ENCODE data around the gene PNPO.
"Not testable (repeated sequence)": the region's sequence is repeated elsewhere in the genome, so short reads cannot be mapped to it uniquely, and the experiment has no call there.

PNPO gene

GRCh38 chr17:47918991-47919390 lies 22.4 kb upstream of the PNPO start:
- DNase-seq: no peak

- not testable (repeated sequence) for DNase-seq
Observed at GRCh38 chr17:47919889-47920288, 21.5 kb upstream of the PNPO start.

- no peak for DNase-seq
Observed at GRCh38 chr17:47924785-47925677, 16.3 kb upstream of the PNPO start.

GRCh38 chr17:47925678-47925988 lies 15.7 kb upstream of the PNPO start:
- no peak for DNase-seq

- DNase-seq: no peak
Observed at GRCh38 chr17:47927821-47928400, 13.5 kb upstream of the PNPO start.

GRCh38 chr17:47928415-47928814 lies 13.0 kb upstream of the PNPO start:
- DNase-seq: no peak

- DNase-seq: no peak
Observed at GRCh38 chr17:47929218-47930000, 12.0 kb upstream of the PNPO start.

- no peak for DNase-seq
Observed at GRCh38 chr17:47931848-47932247, 9.5 kb upstream of the PNPO start.

GRCh38 chr17:47934856-47935255 lies 6.5 kb upstream of the PNPO start:
- DNase-seq: no peak

GRCh38 chr17:47935468-47935867 lies 5.9 kb upstream of the PNPO start:
- DNase-seq: not testable (repeated sequence)

GRCh38 chr17:47935961-47936360 lies 5.4 kb upstream of the PNPO start:
- no peak for DNase-seq

- DNase-seq: no peak
Observed at GRCh38 chr17:47937941-47938340, 3.4 kb upstream of the PNPO start.

- DNase-seq: no peak
Observed at GRCh38 chr17:47942096-47942510, 732 bp downstream of the PNPO start.

GRCh38 chr17:47942568-47942967 lies 1.2 kb downstream of the PNPO start:
- DNase-seq: no peak

GRCh38 chr17:47945080-47945479 lies 3.7 kb downstream of the PNPO start:
- no peak for DNase-seq

- no peak for DNase-seq
Observed at GRCh38 chr17:47945529-47946508, 4.4 kb downstream of the PNPO start.

- no peak for DNase-seq
Observed at GRCh38 chr17:47946516-47946915, 5.1 kb downstream of the PNPO start.

- peak; percentile 83 for DNase-seq
Observed at GRCh38 chr17:47946929-47947397, 5.6 kb downstream of the PNPO start.

GRCh38 chr17:47948706-47949196 lies 7.4 kb downstream of the PNPO start:
- no peak for DNase-seq

GRCh38 chr17:47949197-47949759 lies 7.9 kb downstream of the PNPO start:
- DNase-seq: peak; percentile 92

- no peak for DNase-seq
Observed at GRCh38 chr17:47949946-47950345, 8.6 kb downstream of the PNPO start.

- no peak for DNase-seq
Observed at GRCh38 chr17:47950448-47950847, 9.1 kb downstream of the PNPO start.
